ENCODE measurements around the gene MELK. TPM values are rescaled to one million over a fixed set of nuclear protein-coding genes. Genes with fewer than 3 reads are reported as not detected.

MELK gene
- total and polyA plus RNA-seq, 2 experiments from 2014 or later: 11.0 to 12.5 TPM

DNA sequence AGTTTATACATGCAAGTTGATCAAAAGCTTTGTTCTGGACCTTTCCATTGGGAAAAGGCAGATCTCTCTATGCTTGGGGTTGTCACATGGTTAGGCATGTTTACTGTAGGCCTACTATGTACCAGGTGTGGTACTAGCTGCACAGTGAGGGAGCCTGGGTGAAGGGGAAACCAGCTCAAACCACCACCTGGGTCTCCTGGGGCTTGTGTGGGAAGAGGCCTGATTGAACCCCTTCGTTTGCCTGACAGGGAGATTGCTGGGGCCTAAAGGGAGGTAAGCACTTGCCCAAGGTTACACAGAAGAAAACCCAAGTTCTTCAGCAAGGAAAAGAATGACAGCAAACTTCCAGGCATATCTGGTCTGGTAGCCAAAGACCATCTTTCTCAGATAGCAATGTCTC is 145.9 kb downstream of the MELK start:
- Histone ChIP-seq H3K9me2 (replicated peaks; ENCODE audit: insufficient read depth) (no peaks in the 10 kb centered on the region), H3K36me3 (replicated peaks; ENCODE audit: insufficient read depth, low read depth) (no peaks in the 10 kb centered on the region), H3K9me3 (ENCODE audit: low read depth) (no peaks in the 10 kb centered on the region), H3K4me2 (no peak overlapping the region), H2AFZ (no peak overlapping the region), H3K79me2 (no peaks in the 10 kb centered on the region), H3K4me1 (ENCODE audit: insufficient read depth) (no peaks in the 10 kb centered on the region), H4K20me1 (ENCODE audit: insufficient read depth, poor library complexity, severe bottlenecking) (no peaks in the 10 kb centered on the region), H3K27ac (no peak overlapping the region), H3K4me3 (no peak overlapping the region), H3K27me3 (peaks cover 6% of the 10 kb centered on the region)
- no peak for DNase-seq (ENCODE audit: low spot score)
- 67% methylated on average over 1 of the region's 1 CpG for WGBS (ENCODE audit: low lambda C conversion rate, missing lambda C conversion rate)
- no peak for TF ChIP-seq EZH2 (IDR thresholded peaks at IDR 0.05; ENCODE audit: borderline replicate concordance)
- no peak for TF ChIP-seq CTCF (IDR thresholded peaks at IDR 0.05; ENCODE audit: poor library complexity)
- TF ChIP-seq EZH2phosphoT487 (IDR thresholded peaks at IDR 0.05; ENCODE audit: low read depth, severe bottlenecking, unreplicated experiment): no peak

DNA sequence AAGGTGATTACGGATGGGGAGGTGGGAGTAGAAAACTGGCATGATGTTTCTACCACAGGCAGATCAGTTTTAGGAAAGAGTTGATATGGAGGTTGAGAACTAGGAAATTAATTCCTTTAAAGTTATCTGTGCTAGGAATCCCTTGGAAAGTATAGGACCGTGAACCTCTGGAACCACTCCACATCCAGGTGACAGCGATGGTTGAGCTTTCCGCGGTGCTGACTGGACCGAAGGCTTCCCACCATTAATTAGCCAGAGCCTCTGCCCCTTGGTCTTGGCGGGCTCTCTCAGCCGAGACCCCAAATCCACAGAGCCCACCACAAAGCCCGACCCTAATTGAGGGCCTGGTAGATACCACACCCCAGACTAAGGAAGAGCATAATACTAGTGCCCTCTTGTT is 147.3 kb downstream of the MELK start:
- Histone ChIP-seq H3K27ac (no peak overlapping the region), H3K9me3 (ENCODE audit: low read depth) (no peaks in the 10 kb centered on the region), H3K27me3 (peaks cover 6% of the 10 kb centered on the region), H3K4me1 (ENCODE audit: insufficient read depth) (no peaks in the 10 kb centered on the region), H4K20me1 (ENCODE audit: insufficient read depth, poor library complexity, severe bottlenecking) (no peaks in the 10 kb centered on the region), H3K4me2 (no peak overlapping the region), H3K36me3 (replicated peaks; ENCODE audit: insufficient read depth, low read depth) (no peaks in the 10 kb centered on the region), H2AFZ (no peak overlapping the region), H3K9me2 (replicated peaks; ENCODE audit: insufficient read depth) (no peaks in the 10 kb centered on the region), H3K4me3 (no peak overlapping the region), H3K79me2 (no peaks in the 10 kb centered on the region)
- WGBS (ENCODE audit: low lambda C conversion rate, missing lambda C conversion rate): 83% methylated on average over 9 of the region's 9 CpGs
- TF ChIP-seq EZH2phosphoT487 (IDR thresholded peaks at IDR 0.05; ENCODE audit: low read depth, severe bottlenecking, unreplicated experiment): no peak
- DNase-seq (ENCODE audit: low spot score): no peak

DNA sequence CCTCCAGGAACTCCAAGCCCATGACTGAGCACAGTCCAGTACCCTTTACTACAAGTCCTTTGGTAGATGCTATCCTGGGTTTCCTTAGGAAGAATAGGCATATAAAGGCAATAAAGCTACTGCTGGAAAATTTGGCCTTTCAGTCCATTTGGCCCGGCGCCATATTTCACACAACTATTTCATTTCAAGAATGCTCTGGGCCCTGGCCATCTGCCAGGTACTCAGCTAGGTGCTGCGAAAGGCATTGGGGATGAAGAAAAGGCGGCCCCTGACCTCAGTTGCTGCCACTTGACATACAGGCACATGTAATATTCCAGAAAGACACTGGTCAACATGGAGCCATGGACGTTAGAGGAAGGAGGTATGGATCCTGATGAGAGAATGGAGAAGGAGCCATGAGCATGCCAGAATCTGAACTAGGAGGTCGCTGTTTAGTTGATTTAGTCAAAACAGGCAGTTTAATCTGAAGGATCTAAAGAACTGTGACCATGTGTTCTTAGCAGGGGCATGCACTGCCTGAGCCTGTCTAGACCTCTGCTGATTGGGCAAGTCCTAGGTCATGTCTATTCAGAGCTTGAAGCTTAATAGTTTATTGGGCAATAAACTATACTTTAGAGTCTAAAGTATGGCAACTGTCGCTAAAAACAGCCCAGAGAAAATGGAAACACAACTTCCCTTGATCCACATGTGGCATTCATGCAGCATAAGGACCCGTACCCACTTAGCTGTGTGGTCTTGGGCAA is 149.3 kb downstream of the MELK start:
- no peak overlapping the region for H3K4me2 ChIP-seq
- peak; percentile 20 for DNase-seq (ENCODE audit: low spot score)
- no peaks in the 10 kb centered on the region for H4K20me1 ChIP-seq (ENCODE audit: insufficient read depth, poor library complexity, severe bottlenecking)
- H3K27me3 ChIP-seq: no peaks in the 10 kb centered on the region
- H3K4me1 ChIP-seq (ENCODE audit: insufficient read depth): no peaks in the 10 kb centered on the region
- no peak overlapping the region for H2AFZ ChIP-seq
- no peak overlapping the region for H3K4me3 ChIP-seq
- TF ChIP-seq EZH2phosphoT487 (IDR thresholded peaks at IDR 0.05; ENCODE audit: low read depth, severe bottlenecking, unreplicated experiment): no peak
- TF ChIP-seq EZH2 (IDR thresholded peaks at IDR 0.05; ENCODE audit: borderline replicate concordance): no peak
- no peak for TF ChIP-seq CTCF (IDR thresholded peaks at IDR 0.05; ENCODE audit: poor library complexity)
- WGBS (ENCODE audit: low lambda C conversion rate, missing lambda C conversion rate): 83% methylated on average over 8 of the region's 8 CpGs
- H3K27ac ChIP-seq: no peak overlapping the region
- H3K9me3 ChIP-seq (ENCODE audit: low read depth): no peaks in the 10 kb centered on the region
- H3K9me2 ChIP-seq (replicated peaks; ENCODE audit: insufficient read depth): no peaks in the 10 kb centered on the region
- H3K36me3 ChIP-seq (replicated peaks; ENCODE audit: insufficient read depth, low read depth): no peaks in the 10 kb centered on the region
- no peaks in the 10 kb centered on the region for H3K79me2 ChIP-seq

- Histone ChIP-seq H3K4me3 (no peak overlapping the region), H3K36me3 (replicated peaks; ENCODE audit: insufficient read depth, low read depth) (no peaks in the 10 kb centered on the region), H3K79me2 (no peaks in the 10 kb centered on the region), H3K27me3 (no peaks in the 10 kb centered on the region), H3K4me2 (no peak overlapping the region), H2AFZ (no peak overlapping the region), H3K4me1 (ENCODE audit: insufficient read depth) (no peaks in the 10 kb centered on the region), H3K9me3 (ENCODE audit: low read depth) (no peaks in the 10 kb centered on the region), H4K20me1 (ENCODE audit: insufficient read depth, poor library complexity, severe bottlenecking) (no peaks in the 10 kb centered on the region), H3K27ac (no peak overlapping the region), H3K9me2 (replicated peaks; ENCODE audit: insufficient read depth) (no peaks in the 10 kb centered on the region)
- 47% methylated on average over 3 of the region's 3 CpGs for WGBS (ENCODE audit: low lambda C conversion rate, missing lambda C conversion rate)
- DNase-seq (ENCODE audit: low spot score): no peak
- TF ChIP-seq EZH2 (IDR thresholded peaks at IDR 0.05; ENCODE audit: borderline replicate concordance) (no peak), EZH2phosphoT487 (IDR thresholded peaks at IDR 0.05; ENCODE audit: low read depth, severe bottlenecking, unreplicated experiment) (no peak), CTCF (IDR thresholded peaks at IDR 0.05; ENCODE audit: poor library complexity) (no peak)
Observed at GRCh38 chr9:36725777-36726356, 153.2 kb downstream of the MELK start.

Data from hepatocyte (in vitro differentiated cells).